Raji (cell line): ENCODE results near the gene SMAD6.

ENCODE experiments used
- POLR2A ChIP-seq: IDR thresholded peaks from 2 replicates; pipeline ENCODE4 v1.6.1; 2011; ENCODE audit warnings: low read depth, low read length, control low read depth; ENCODE audit not compliant: insufficient read depth

The SMAD6 gene

GRCh38 chr15:66721020-66721419 is 19.0 kb downstream of the SMAD6 start:
- TF ChIP-seq POLR2A = no peak

- no peak for TF ChIP-seq POLR2A
Measured at GRCh38 chr15:66721501-66721937, 19.5 kb downstream of the SMAD6 start.

GRCh38 chr15:66721954-66722353 is 19.9 kb downstream of the SMAD6 start:
- no peak for TF ChIP-seq POLR2A

- TF ChIP-seq POLR2A = no peak
Measured at GRCh38 chr15:66722757-66723540, 20.9 kb downstream of the SMAD6 start.

GRCh38 chr15:66723826-66724731 is 22.0 kb downstream of the SMAD6 start:
- no peak for TF ChIP-seq POLR2A

GRCh38 chr15:66724732-66725463 is 22.9 kb downstream of the SMAD6 start:
- TF ChIP-seq POLR2A = no peak

GRCh38 chr15:66725464-66725785 is 23.4 kb downstream of the SMAD6 start:
- TF ChIP-seq POLR2A = no peak

GRCh38 chr15:66726386-66726785 is 24.4 kb downstream of the SMAD6 start:
- TF ChIP-seq POLR2A = no peak

- no peak for TF ChIP-seq POLR2A
Measured at GRCh38 chr15:66729331-66729951, 27.4 kb downstream of the SMAD6 start.

GRCh38 chr15:66730168-66731021 is 28.4 kb downstream of the SMAD6 start:
- no peak for TF ChIP-seq POLR2A

GRCh38 chr15:66733976-66734375 is 31.9 kb downstream of the SMAD6 start:
- no peak for TF ChIP-seq POLR2A

- no peak for TF ChIP-seq POLR2A
Measured at GRCh38 chr15:66734961-66735908, 33.2 kb downstream of the SMAD6 start.

- no peak for TF ChIP-seq POLR2A
Measured at GRCh38 chr15:66735909-66736305, 33.9 kb downstream of the SMAD6 start.

GRCh38 chr15:66737243-66738010 is 35.4 kb downstream of the SMAD6 start:
- TF ChIP-seq POLR2A = no peak
